Brain microvascular endothelial cell (primary cell): ENCODE measurements around the gene CD1E.

Experiments
- DNase-seq: peaks from one replicate; pipeline ENCODE4 v3.0.0-alpha.2; 2020
- H3K27ac ChIP-seq: fragments of 250-450 bp; sonication (Bioruptor Pico); 2 replicates; pipeline ENCODE4 v1.5.1; 2020; ENCODE audit warnings: mild to moderate bottlenecking, moderate library complexity
- H3K27me3 ChIP-seq: fragments of 250-450 bp; sonication (Bioruptor Pico); replicated peaks from 2 replicates; pipeline ENCODE4 v1.5.1; 2020; ENCODE audit warnings: mild to moderate bottlenecking
- H3K36me3 ChIP-seq: fragments of 250-450 bp; sonication (Bioruptor Pico); replicated peaks from 2 replicates; pipeline ENCODE4 v1.5.1; 2020; ENCODE audit warnings: mild to moderate bottlenecking
- H3K4me3 ChIP-seq: 2 replicates; pipeline ENCODE4 v1.5.1; 2011; ENCODE audit warnings: low read depth, mild to moderate bottlenecking, control low read depth, low read length, moderate library complexity
- CTCF ChIP-seq: IDR thresholded peaks from 2 replicates; pipeline ENCODE4 v1.5.1; 2011; ENCODE audit warnings: low read depth, mild to moderate bottlenecking, moderate library complexity, low read length, control low read depth, inconsistent platforms; ENCODE audit errors: missing control alignments
- in situ Hi-C: cut with HindIII; loops from 2 replicates; pipeline ENCODE4 v1.10.0; 2017; ENCODE audit warnings: low sequenced_read_pairs, low pct_ligation_motif_present

Gene CD1E

GRCh38 chr1:158393476-158393875, 39.8 kb downstream of the CD1E start:
- no peak for TF ChIP-seq CTCF
- Histone ChIP-seq H3K4me3 (no peak overlapping the region), H3K27me3 (no peaks in the 10 kb centered on the region), H3K36me3 (no peaks in the 10 kb centered on the region), H3K27ac (no peak overlapping the region)
- in situ Hi-C loops = no loop called here
- DNase-seq = no peak

- no peak for DNase-seq
- in situ Hi-C loops = no loop called here
- H3K27ac ChIP-seq = no peak overlapping the region
These were observed 43.0 kb downstream of the CD1E start for GRCh38 chr1:158396646-158397045.

GRCh38 chr1:158398818-158399514, 45.3 kb downstream of the CD1E start, which contains the start of gene OR10T2:
TSS of gene OR10T2 (minus strand) at chr1:158399466. CDS start at chr1:158399466, 0 bp downstream.
- in situ Hi-C loops = no loop called here
- DNase-seq = no peak
- TF ChIP-seq CTCF = no peak
- Histone ChIP-seq H3K36me3 (no peaks in the 10 kb centered on the region), H3K27ac (no peak within 1 kb of the TSS), H3K27me3 (no peaks in the 10 kb centered on the region), H3K4me3 (no peak within 1 kb of the TSS)

More at GRCh38 chr1:158396646-158397045, 43.0 kb downstream of the CD1E start:
- TF ChIP-seq CTCF = no peak
- Histone ChIP-seq H3K4me3 (no peak overlapping the region), H3K27me3 (no peaks in the 10 kb centered on the region), H3K36me3 (no peaks in the 10 kb centered on the region)

DNA sequence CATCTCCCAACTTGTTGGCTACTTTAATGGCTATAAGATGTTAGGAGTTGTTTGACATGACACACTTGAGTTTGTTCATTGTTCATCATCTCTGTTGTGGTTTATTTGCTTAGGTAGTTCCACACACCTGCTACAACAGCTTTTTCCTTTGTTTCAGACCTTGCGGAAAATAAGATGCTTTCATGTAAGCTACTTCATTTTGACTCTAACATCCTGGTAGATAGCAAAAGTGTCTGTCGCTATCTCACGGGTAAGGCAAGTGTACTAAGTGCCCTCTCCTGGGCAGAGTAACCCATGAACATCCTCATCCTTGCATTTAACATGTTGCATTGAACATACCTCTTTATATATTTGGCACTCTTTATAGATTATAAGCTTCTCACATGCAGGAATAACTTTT, 47.2 kb downstream of the CD1E start:
- Histone ChIP-seq H3K4me3 (no peak overlapping the region), H3K36me3 (no peaks in the 10 kb centered on the region), H3K27me3 (no peaks in the 10 kb centered on the region), H3K27ac (no peak overlapping the region)
- no peak for TF ChIP-seq CTCF
- no peak for DNase-seq
- in situ Hi-C loops = no loop called here

DNA sequence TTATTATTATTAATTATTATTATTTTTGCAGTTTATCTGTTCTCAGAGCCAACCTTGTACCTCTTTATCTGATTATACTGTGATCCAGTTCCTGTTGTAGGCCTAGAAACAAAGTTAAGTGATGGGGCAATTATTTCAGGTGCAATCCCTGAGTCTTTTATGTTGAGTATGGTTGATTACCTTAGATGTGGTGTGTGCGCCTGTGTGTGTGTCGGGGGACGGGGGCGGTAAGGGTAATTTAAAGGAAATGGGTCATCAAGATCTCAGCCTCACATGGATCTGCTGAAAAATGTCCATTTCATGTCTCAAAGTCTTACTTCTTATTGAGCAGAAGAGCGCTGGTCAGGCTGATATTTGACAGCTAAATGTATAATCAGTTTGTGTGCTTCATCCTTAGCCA, 53.4 kb downstream of the CD1E start:
- Histone ChIP-seq H3K4me3 (no peak overlapping the region), H3K27ac (no peak overlapping the region), H3K27me3 (no peaks in the 10 kb centered on the region), H3K36me3 (no peaks in the 10 kb centered on the region)
- no peak for TF ChIP-seq CTCF
- in situ Hi-C loops = no loop called here
- no peak for DNase-seq
